H1 (cell line): ENCODE data around the gene SLC1A7. TPM values are rescaled to one million over a fixed set of nuclear protein-coding genes. Genes with fewer than 3 reads are reported as not detected.

Experiments
- CTCF ChIA-PET: fragments of 300-600 bp; sonication (Branson Sonifier 250); formaldehyde crosslinking; loops from one replicate; lab custom pipeline; 2021; ENCODE audit not compliant: partially characterized antibody; lab: Charles Lee
- POLR2A ChIA-PET: fragments of 300-600 bp; sonication (Branson Sonifier 250); formaldehyde crosslinking; loops from one replicate; lab custom pipeline; 2021; ENCODE audit warnings: inconsistent platforms; ENCODE audit not compliant: partially characterized antibody; lab: Charles Lee
- DNase-seq, 2 experiments: peaks; one replicate each; pipeline versions ENCODE4 v3.0.0 to v3.0.0-alpha.2; 2010 to 2022; ENCODE audit warnings: low spot score in 2 of 2, low read depth in 1 of 2, mixed read lengths in 1 of 2
- FAIRE-seq: peaks from 2 replicates; lab custom pipeline; 2011; peaks lifted over from hg19 to GRCh38; lab: Jason Lieb, UNC
- H2AFZ ChIP-seq: 2 replicates; pipeline ENCODE4 v1.8.1; 2012; ENCODE audit warnings: low read length, inconsistent platforms
- H2AK5ac ChIP-seq: 2 replicates; pipeline ENCODE4 v1.6.1; 2013; ENCODE audit warnings: low read depth, low read length
- H2BK120ac ChIP-seq: replicated peaks from 2 replicates; pipeline ENCODE3; 2013; ENCODE audit warnings: low read depth, low read length, inconsistent platforms
- H2BK12ac ChIP-seq: 2 replicates; pipeline ENCODE4 v1.6.1; 2013; ENCODE audit warnings: low read depth, low read length
- H2BK15ac ChIP-seq: 2 replicates; pipeline ENCODE4 v1.6.1; 2013; ENCODE audit warnings: low read length
- H2BK20ac ChIP-seq: 2 replicates; pipeline ENCODE4 v1.6.1; 2013; ENCODE audit warnings: low read length
- H2BK5ac ChIP-seq: 2 replicates; pipeline ENCODE4 v1.6.1; 2013; ENCODE audit warnings: low read depth, low read length
- H3K14ac ChIP-seq: 2 replicates; pipeline ENCODE4 v1.6.1; 2013; ENCODE audit warnings: inconsistent platforms; ENCODE audit not compliant: insufficient read length
- H3K18ac ChIP-seq: 2 replicates; pipeline ENCODE4 v1.6.1; 2013; ENCODE audit warnings: low read length; ENCODE audit errors: extremely low read depth
- H3K23ac ChIP-seq: 2 replicates; pipeline ENCODE4 v1.6.1; 2013; ENCODE audit warnings: inconsistent platforms; ENCODE audit not compliant: insufficient read length
- H3K23me2 ChIP-seq: 2 replicates; pipeline ENCODE4 v1.6.1; 2013; ENCODE audit warnings: low read depth, low read length
- H3K27ac ChIP-seq: 2 replicates; pipeline ENCODE4 v1.6.1; 2011; ENCODE audit warnings: low read depth, low read length, inconsistent platforms
- H3K27me3 ChIP-seq, 4 experiments: replicated peaks in 1 of 4; 1 replicate in 1 of 4; 2 replicates in 3 of 4; pipeline versions ENCODE4 v1.6.1 to v1.8.1; 2011 to 2013; ENCODE audit warnings: low read length in 3 of 4, mild to moderate bottlenecking in 3 of 4, inconsistent platforms in 2 of 4, mixed read lengths in 2 of 4, moderate library complexity in 1 of 4; ENCODE audit not compliant: control insufficient read depth in 3 of 4, insufficient read depth in 3 of 4; ENCODE audit errors: extremely low read depth in 1 of 4
- H3K36me3 ChIP-seq, 4 experiments: 2 replicates each; pipeline versions ENCODE4 v1.6.1 to v1.8.1; 2011 to 2013; ENCODE audit warnings: mild to moderate bottlenecking in 4 of 4, low read length in 3 of 4, moderate library complexity in 2 of 4, control low read depth in 1 of 4, inconsistent platforms in 1 of 4; ENCODE audit not compliant: insufficient read depth in 4 of 4, control insufficient read depth in 2 of 4
- H3K4ac ChIP-seq: replicated peaks from 2 replicates; pipeline ENCODE3; 2013; ENCODE audit warnings: low read length, low read depth, mixed read lengths, inconsistent platforms; ENCODE audit not compliant: insufficient read length
- H3K4me1 ChIP-seq, 4 experiments: replicated peaks in 1 of 4; 1 replicate in 1 of 4; 2 replicates in 3 of 4; pipeline versions ENCODE4 v1.6.1 to v1.8.1; 2011 to 2013; ENCODE audit warnings: low read length in 3 of 4, inconsistent platforms in 2 of 4, mixed read lengths in 1 of 4; ENCODE audit not compliant: insufficient read depth in 4 of 4, control insufficient read depth in 3 of 4
- H3K4me2 ChIP-seq, 2 experiments: 2 replicates each; pipeline versions ENCODE4 v1.6.1 to v1.8.1; 2011 to 2013; ENCODE audit warnings: low read depth in 2 of 2, low read length in 2 of 2, control low read depth in 1 of 2, inconsistent platforms in 1 of 2, mild to moderate bottlenecking in 1 of 2; ENCODE audit not compliant: insufficient read depth in 1 of 2
- H3K4me3 ChIP-seq, 4 experiments: fragments of 200-600, 300-600 bp in 1 of 4; sonication (generic), shearing (Covaris generic), sonication (Bioruptor Twin) in 1 of 4; 2 replicates each; pipeline versions ENCODE4 v1.5.1 to v1.8.1; 2011 to 2016; ENCODE audit warnings: low read length in 4 of 4, low read depth in 3 of 4, control low read depth in 2 of 4, inconsistent platforms in 2 of 4, mild to moderate bottlenecking in 2 of 4, mixed read lengths in 1 of 4, moderate library complexity in 1 of 4; ENCODE audit not compliant: insufficient read depth in 2 of 4; ENCODE audit errors: extremely low read depth in 1 of 4
- H3K56ac ChIP-seq: replicated peaks from 2 replicates; pipeline ENCODE3; 2013; ENCODE audit warnings: low read depth, mild to moderate bottlenecking, mixed read lengths, low read length, inconsistent platforms; ENCODE audit not compliant: insufficient read length
- H3K79me1 ChIP-seq: 2 replicates; pipeline ENCODE4 v1.6.1; 2013; ENCODE audit warnings: low read depth, low read length, control low read depth
- H3K79me2 ChIP-seq, 2 experiments: 2 replicates each; pipeline versions ENCODE4 v1.6.1 to v1.8.1; 2012 to 2013; ENCODE audit warnings: low read length in 2 of 2, mild to moderate bottlenecking in 2 of 2, inconsistent platforms in 1 of 2; ENCODE audit not compliant: insufficient read depth in 2 of 2, control insufficient read depth in 1 of 2
- H3K9ac ChIP-seq, 4 experiments: replicated peaks in 1 of 4; 1 replicate in 1 of 4; 2 replicates in 3 of 4; pipeline versions ENCODE4 v1.6.1 to v1.8.1; 2011 to 2013; ENCODE audit warnings: low read depth in 3 of 4, low read length in 3 of 4, control low read depth in 2 of 4, mild to moderate bottlenecking in 2 of 4, moderate library complexity in 2 of 4, inconsistent platforms in 1 of 4; ENCODE audit errors: extremely low read depth in 1 of 4
- H3K9me3 ChIP-seq, 2 experiments: 2 replicates each; pipeline versions ENCODE4 v1.6.1 to v1.8.1; 2012 to 2013; ENCODE audit warnings: mild to moderate bottlenecking in 2 of 2, moderate library complexity in 2 of 2, control low read depth in 1 of 2, inconsistent platforms in 1 of 2, low read depth in 1 of 2, low read length in 1 of 2, mixed read lengths in 1 of 2; ENCODE audit not compliant: insufficient read depth in 2 of 2
- H4K20me1 ChIP-seq, 2 experiments: replicated peaks in 1 of 2; 2 replicates each; pipeline versions ENCODE3 to v1.8.1; 2011 to 2013; ENCODE audit warnings: inconsistent platforms in 2 of 2, low read length in 2 of 2, mild to moderate bottlenecking in 1 of 2; ENCODE audit not compliant: insufficient read depth in 2 of 2, control insufficient read depth in 1 of 2
- H4K5ac ChIP-seq: 2 replicates; pipeline ENCODE4 v1.6.1; 2013; ENCODE audit warnings: low read length, low read depth, mixed read lengths, inconsistent platforms; ENCODE audit not compliant: insufficient read length
- H4K8ac ChIP-seq: 2 replicates; pipeline ENCODE4 v1.8.0; 2013; ENCODE audit warnings: mild to moderate bottlenecking, moderate library complexity, low read length, inconsistent platforms; ENCODE audit not compliant: insufficient read depth; ENCODE audit errors: extremely low read depth
- H4K91ac ChIP-seq: replicated peaks from 2 replicates; pipeline ENCODE3; 2013; ENCODE audit warnings: low read length, mixed read lengths, inconsistent platforms; ENCODE audit not compliant: insufficient read length
- CREB1 ChIP-seq: IDR thresholded peaks from 2 replicates; pipeline ENCODE4 v1.6.1; 2012; ENCODE audit warnings: inconsistent platforms
- EGR1 ChIP-seq: IDR thresholded peaks from 2 replicates; pipeline ENCODE4 v1.6.1; 2011; ENCODE audit warnings: low read depth, low read length, borderline replicate concordance
- EZH2 ChIP-seq: fragments of 200-600 bp; sonication (generic); IDR thresholded peaks from 2 replicates; pipeline ENCODE4 v1.7.1; 2012; ENCODE audit warnings: low read depth, mild to moderate bottlenecking, moderate library complexity, low read length, inconsistent platforms; ENCODE audit not compliant: severe bottlenecking
- HDAC6 ChIP-seq: IDR thresholded peaks from one replicate; pipeline ENCODE4 v1.7.1; 2012; ENCODE audit warnings: low read depth, mild to moderate bottlenecking, inconsistent platforms, low read length, moderate library complexity
- JUN ChIP-seq: IDR thresholded peaks from 2 replicates; pipeline ENCODE4 v1.6.1; 2011; ENCODE audit warnings: low read depth, mild to moderate bottlenecking, improper control_type of control experiment, low read length
- POU5F1 ChIP-seq: IDR thresholded peaks from 2 replicates; pipeline ENCODE4 v1.6.1; 2011; ENCODE audit warnings: low read depth, mild to moderate bottlenecking, low read length, moderate library complexity
- SP1 ChIP-seq: IDR thresholded peaks from 2 replicates; pipeline ENCODE4 v1.6.1; 2011; ENCODE audit warnings: low read depth, low read length
- SRF ChIP-seq: IDR thresholded peaks from 2 replicates; pipeline ENCODE4 v1.6.1; 2011; ENCODE audit warnings: mild to moderate bottlenecking, low read depth, low read length, moderate library complexity
- TAF1 ChIP-seq: IDR thresholded peaks from 2 replicates; pipeline ENCODE4 v1.6.1; 2011; ENCODE audit warnings: mild to moderate bottlenecking, low read depth, low read length
- TAF7 ChIP-seq: optimal IDR thresholded peaks from 2 replicates; pipeline ENCODE3; 2011; ENCODE audit warnings: low read depth, mild to moderate bottlenecking, inconsistent platforms, low read length, moderate library complexity, borderline replicate concordance
- USF2 ChIP-seq: IDR thresholded peaks from 2 replicates; pipeline ENCODE4 v1.6.1; 2011; ENCODE audit warnings: low read length, improper control_type of control experiment
- YY1 ChIP-seq: IDR thresholded peaks from 2 replicates; pipeline ENCODE4 v1.6.1; 2011; ENCODE audit warnings: low read depth, mild to moderate bottlenecking, low read length
- ZNF274 ChIP-seq: IDR thresholded peaks from 2 replicates; pipeline ENCODE4 v1.7.0; 2012; ENCODE audit warnings: low read length, borderline replicate concordance; ENCODE audit errors: extremely low read depth
- WGBS, 2 experiments: shearing (Covaris generic) in 1 of 2; methylation state at CpG; one replicate each; pipeline versions ENCODE4 v1.1.6 to v1.1.7; 2013 to 2015; ENCODE audit warnings: low lambda C conversion rate in 2 of 2, mixed read lengths in 2 of 2, inconsistent platforms in 1 of 2, low coverage in 1 of 2, missing lambda C conversion rate in 1 of 2; ENCODE audit not compliant: insufficient replicate concordance in 2 of 2, insufficient coverage in 1 of 2, insufficient read length in 1 of 2; ENCODE audit errors: extremely low coverage in 1 of 2, missing lambda C conversion rate in 1 of 2; 5-methylcytosine and 5-hydroxymethylcytosine counted together
- polyA plus RNA-seq, 7 experiments: library from polyadenylated mRNA; depleted of rRNA in 3 of 7; stranded (reverse) in 5 of 7; unstranded in 2 of 7; fragments of >200 nt in 5 of 7; fragments of 200-250 nt in 2 of 7; gene quantifications; 1 replicate in 5 of 7; 2 replicates in 1 of 7; 4 replicates in 1 of 7; pipeline versions ENCODE4 v1.2.1 to v1.2.3, GENCODE V29; 2011 to 2013; ENCODE audit warnings: missing spikeins in 2 of 7, mixed read lengths in 2 of 7
- total RNA-seq: library from RNA; stranded (reverse); fragmentation: NEBNext Ultra II Directional; extraction: Animal tissue kit (Norgen Biotek cat#: 25700); gene quantifications from 2 replicates; pipeline ENCODE4 v1.2.1, GENCODE V29; 2021

The SLC1A7 gene
- total and polyA plus RNA-seq, 2 of the 8 experiments (the other 6 are each of a cell fraction or from before 2014, with no cell fraction given) = not detected

GRCh38 chr1:53071167-53071865 lies 71.1 kb downstream of the SLC1A7 start:
- no peak overlapping the region for H3K23ac ChIP-seq
- no peaks in the 10 kb centered on the region for H4K20me1 ChIP-seq
- no peak overlapping the region for H2BK20ac ChIP-seq
- ChIA-PET CTCF (interaction anchor here (1.2 to 3.7 kb wide), 6 partner anchors 9 to 114 kb away, joined by 3 to 14 read pairs (median 5); partner anchors contain the start of gene PODN), POLR2A (interaction anchor here (1.1 kb wide), 1 partner anchor 36 kb away, joined by 3 read pairs; no protein-coding TSS in a partner anchor)
- no peak overlapping the region for H2BK120ac ChIP-seq
- H3K36me3 ChIP-seq = no peaks in the 10 kb centered on the region
- H2BK15ac ChIP-seq = no peak overlapping the region
- WGBS, 2 experiments = 83% methylated on average over 13 of the region's 17 CpGs; no CpG with 5 or more reads in 1 of the 2 experiments
- H3K4ac ChIP-seq = no peak overlapping the region
- H4K5ac ChIP-seq = no peak overlapping the region
- DNase-seq (no peak), FAIRE-seq (no peak)
- H3K4me3 ChIP-seq = no peak overlapping the region
- H3K9ac ChIP-seq = no peak overlapping the region
- no peaks in the 10 kb centered on the region for H3K9me3 ChIP-seq
- H3K79me1 ChIP-seq = no peaks in the 10 kb centered on the region
- H3K27ac ChIP-seq = no peak overlapping the region
- H3K79me2 ChIP-seq = no peaks in the 10 kb centered on the region
- H3K27me3 ChIP-seq = no peaks in the 10 kb centered on the region; a peak in 2 of 7 replicates
- H3K4me1 ChIP-seq = peaks cover 0 to 6% (median 0%) of the 10 kb centered on the region in 4 experiments; a peak in 2 of 7 replicates
- no peak overlapping the region for H3K56ac ChIP-seq
- H2AFZ ChIP-seq = no peak overlapping the region
- H3K4me2 ChIP-seq = no peak overlapping the region
- H2AK5ac ChIP-seq = no peak overlapping the region
- no peak overlapping the region for H2BK12ac ChIP-seq
- no peak overlapping the region for H2BK5ac ChIP-seq
- H4K8ac ChIP-seq = no peak overlapping the region
- no peak overlapping the region for H4K91ac ChIP-seq
- peaks cover 2% of the 10 kb centered on the region; the same call in 1 of the 2 replicates for H3K23me2 ChIP-seq
- H3K14ac ChIP-seq = no peak overlapping the region
- no peak overlapping the region for H3K18ac ChIP-seq
- TF ChIP-seq EGR1 (no peak), ZNF274 (no peak), SP1 (no peak), YY1 (no peak), TAF1 (no peak), USF2 (no peak), POU5F1 (no peak), SRF (no peak), EZH2 (no peak), HDAC6 (no peak), JUN (no peak), TAF7 (no peak), CREB1 (no peak)
